ENCODE results near the gene FGD3.

The FGD3 gene

DNA sequence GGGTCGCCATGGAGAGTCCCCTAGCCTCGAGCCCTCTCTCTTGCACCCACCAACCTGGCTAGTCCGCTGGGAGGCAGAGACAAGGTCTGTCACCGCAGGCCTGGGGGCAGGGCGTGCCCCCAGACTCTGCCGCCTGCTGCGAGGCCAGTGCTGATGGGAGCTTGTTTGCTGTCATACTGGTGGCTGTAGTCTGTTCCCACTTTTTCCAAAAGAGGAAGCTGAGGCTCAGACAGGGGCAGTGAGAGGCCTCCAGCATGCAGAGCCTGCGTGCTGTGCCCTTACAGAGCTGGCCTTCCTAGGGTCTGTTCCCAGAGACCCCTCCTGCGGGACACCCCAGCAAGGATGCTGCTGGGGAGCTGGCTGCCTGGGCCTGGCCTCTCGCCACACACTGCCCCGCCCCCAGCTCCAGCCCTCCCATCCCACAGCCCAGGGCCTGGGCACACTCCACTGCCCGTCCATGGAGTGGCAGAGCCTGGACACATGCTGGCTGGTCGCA, 90.2 kb downstream of the FGD3 start:
- TF ChIP-seq, protein P1, sequence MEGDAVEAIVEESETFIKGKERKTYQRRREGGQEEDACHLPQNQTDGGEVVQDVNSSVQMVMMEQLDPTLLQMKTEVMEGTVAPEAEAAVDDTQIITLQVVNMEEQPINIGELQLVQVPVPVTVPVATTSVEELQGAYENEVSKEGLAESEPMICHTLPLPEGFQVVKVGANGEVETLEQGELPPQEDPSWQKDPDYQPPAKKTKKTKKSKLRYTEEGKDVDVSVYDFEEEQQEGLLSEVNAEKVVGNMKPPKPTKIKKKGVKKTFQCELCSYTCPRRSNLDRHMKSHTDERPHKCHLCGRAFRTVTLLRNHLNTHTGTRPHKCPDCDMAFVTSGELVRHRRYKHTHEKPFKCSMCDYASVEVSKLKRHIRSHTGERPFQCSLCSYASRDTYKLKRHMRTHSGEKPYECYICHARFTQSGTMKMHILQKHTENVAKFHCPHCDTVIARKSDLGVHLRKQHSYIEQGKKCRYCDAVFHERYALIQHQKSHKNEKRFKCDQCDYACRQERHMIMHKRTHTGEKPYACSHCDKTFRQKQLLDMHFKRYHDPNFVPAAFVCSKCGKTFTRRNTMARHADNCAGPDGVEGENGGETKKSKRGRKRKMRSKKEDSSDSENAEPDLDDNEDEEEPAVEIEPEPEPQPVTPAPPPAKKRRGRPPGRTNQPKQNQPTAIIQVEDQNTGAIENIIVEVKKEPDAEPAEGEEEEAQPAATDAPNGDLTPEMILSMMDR (conservative IDR thresholded peaks at IDR 0.05), result no peak
- TF ChIP-seq ZFX (IDR thresholded peaks at IDR 0.05), result no peak
- H3K27ac ChIP-seq, result no peak overlapping the region

DNA sequence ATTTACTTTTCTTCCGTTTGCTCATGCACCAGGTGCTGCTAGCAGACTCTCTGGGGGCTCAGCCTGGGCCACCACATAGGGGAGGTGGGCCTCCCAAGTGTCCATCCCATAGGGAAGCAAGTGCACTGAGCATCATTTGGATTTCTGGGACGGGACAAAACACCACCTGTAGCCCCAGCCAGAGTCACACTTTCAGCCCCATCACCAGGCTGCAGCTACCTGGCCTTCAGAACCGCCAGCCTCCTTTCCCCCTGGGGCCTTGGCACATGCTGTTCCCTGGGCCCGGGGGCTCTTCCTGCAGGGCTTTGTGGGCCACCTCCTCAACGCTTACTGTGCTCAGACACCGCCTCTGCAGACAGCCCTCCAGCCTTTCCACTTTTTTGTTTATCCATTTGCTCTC, 91.6 kb downstream of the FGD3 start:
- TF ChIP-seq, protein P1 (conservative IDR thresholded peaks at IDR 0.05), result no peak
- no peak for TF ChIP-seq ZFX (IDR thresholded peaks at IDR 0.05)
- no peak overlapping the region for H3K27ac ChIP-seq

DNA sequence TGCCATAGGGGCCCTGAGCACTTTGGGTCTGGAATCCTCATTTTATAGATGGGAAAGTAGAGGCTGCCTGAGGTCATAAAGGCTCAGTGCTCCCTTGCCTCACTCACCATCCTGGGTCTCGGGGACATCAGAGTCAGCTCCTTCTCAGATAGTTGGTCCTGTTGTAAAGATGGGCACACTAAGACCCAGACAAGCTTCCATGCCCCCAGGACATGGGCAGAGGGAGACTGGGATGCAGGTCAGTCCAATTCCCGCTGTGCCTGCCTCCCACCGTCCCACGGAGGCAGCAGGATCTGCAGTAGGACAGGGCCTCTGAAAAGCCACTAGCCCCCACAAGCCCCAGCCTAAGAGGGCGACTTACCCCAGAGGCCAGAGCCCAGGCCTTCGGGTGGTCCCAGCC, 92.1 kb downstream of the FGD3 start:
- TF ChIP-seq, protein P1 (conservative IDR thresholded peaks at IDR 0.05), result no peak
- no peak for TF ChIP-seq ZFX (IDR thresholded peaks at IDR 0.05)
- H3K27ac ChIP-seq, result no peak overlapping the region

DNA sequence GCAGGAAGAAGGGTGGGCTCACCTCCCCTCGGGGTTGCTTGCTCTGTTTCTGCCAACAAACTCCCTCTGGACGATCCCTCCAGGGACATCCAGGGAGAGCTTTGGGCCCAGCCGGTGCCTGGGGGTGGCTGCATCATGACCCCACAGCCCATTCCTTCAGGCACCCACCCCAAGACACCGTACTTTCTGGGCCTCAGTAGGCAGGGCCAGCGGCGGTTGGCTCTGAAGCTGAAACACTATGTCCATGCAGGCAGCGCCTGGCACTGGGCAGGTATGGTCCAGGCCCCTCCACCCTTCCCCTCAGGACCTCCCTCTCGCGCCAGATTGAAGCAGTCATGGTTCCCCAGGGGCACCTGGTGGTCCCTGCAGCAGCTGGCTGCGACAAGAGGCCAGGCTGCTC, 92.7 kb downstream of the FGD3 start:
- TF ChIP-seq ZFX (IDR thresholded peaks at IDR 0.05), result no peak
- TF ChIP-seq, protein P1 (conservative IDR thresholded peaks at IDR 0.05), result no peak

DNA sequence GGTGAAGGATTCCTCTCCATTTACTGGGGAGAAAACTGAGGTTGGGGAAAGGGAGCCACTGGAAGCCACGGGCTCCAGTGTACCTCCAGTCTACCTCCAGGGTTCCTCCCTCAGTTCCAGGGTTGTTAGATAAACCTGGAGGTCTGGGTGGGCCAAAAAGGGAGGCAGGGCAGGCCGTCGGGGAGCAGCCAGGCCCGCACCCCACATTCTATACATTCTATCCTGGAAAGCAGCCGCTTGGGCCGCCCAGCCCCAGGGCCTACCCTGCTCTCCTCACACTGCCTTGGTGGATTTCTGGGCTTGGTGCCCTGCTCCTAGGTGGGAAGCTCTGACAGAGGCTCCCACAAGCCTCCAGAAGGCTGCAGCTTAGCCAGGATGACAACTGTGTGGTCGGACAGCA, 93.1 kb downstream of the FGD3 start:
- H3K27ac ChIP-seq, result no peak overlapping the region
- no peak for TF ChIP-seq ZFX (IDR thresholded peaks at IDR 0.05)
- TF ChIP-seq, protein P1 (conservative IDR thresholded peaks at IDR 0.05), result no peak

More for the DNA sequence above, 92.7 kb downstream of the FGD3 start:
- no peak overlapping the region for H3K27ac ChIP-seq

DNA sequence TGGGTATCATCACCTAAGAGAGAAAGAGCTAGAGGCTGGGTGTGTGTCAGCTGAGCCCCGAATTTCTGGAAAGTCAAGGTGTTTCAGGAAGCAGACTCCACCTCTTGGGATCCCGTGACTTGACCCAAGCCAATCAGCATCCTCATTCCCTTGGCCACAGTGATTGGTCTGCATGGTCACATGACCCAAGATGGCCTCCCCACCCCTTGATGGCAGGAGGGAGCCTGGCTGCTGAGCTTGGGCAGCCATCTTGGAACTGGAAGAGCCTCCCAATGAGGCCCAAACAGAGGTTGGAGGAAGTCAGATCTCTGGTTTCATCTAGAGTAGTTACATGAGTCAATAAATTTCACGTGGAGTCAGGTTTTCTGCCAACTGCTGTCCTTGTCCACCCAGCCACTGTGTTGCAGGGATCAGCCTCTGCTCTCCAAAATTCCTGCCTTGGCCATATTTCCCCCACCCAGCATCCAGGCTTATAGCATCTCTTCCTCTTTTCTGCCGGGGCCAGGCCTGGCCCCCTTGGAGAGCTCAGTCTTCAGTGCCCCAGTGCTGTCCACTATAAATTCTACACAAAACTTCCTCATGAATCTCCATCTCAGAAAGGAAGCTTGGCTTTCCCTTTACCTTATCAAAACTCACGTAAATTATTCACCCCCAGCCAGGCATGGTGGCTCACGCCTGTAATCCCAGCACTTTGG, 93.9 kb downstream of the FGD3 start:
- TF ChIP-seq, protein P1 (conservative IDR thresholded peaks at IDR 0.05), result no peak
- no peak for TF ChIP-seq ZFX (IDR thresholded peaks at IDR 0.05)
- no peak overlapping the region for H3K27ac ChIP-seq

DNA sequence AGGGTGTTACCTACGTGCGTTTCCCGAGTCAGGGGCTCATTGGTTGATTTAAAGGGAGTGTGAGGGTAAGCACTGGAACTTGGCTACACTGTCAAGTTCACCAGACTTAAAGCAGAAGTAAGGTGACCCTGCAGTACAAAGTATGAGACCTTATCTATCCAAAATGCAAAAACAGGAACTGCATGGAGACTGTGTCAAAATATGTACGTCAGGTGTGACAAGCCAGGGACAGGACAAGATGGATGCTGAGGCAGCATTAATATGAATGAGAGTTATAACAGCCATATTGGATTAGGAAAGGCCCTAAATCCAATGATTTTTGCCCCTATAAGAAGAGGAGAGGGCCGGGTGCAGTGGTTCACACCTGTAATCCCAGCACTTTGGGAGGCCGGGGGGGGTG, 95.8 kb downstream of the FGD3 start:
- TF ChIP-seq, protein P1 (conservative IDR thresholded peaks at IDR 0.05), result no peak
- no peak for TF ChIP-seq ZFX (IDR thresholded peaks at IDR 0.05)
- no peak overlapping the region for H3K27ac ChIP-seq

Data from C4-2B (cell line).